AG04449 (cell line): ENCODE measurements around the gene ACTN3.

Experiments used
- CTCF ChIA-PET: fragments of 350-600 bp; formaldehyde crosslinking; extraction: SDS; loops from one replicate; lab custom pipeline; 2021; ENCODE audit warnings: antibody characterized with exemption; lab: Yijun Ruan, JAX
- POLR2A ChIA-PET: fragments of 400-600, 350-600 bp; formaldehyde crosslinking; extraction: SDS; loops from one replicate; lab custom pipeline; 2020; ENCODE audit warnings: antibody characterized with exemption, inconsistent platforms; lab: Yijun Ruan, JAX
- DNase-seq: peaks from one replicate; pipeline ENCODE4 v3.0.0-alpha.2; 2010; ENCODE audit warnings: low read depth, low spot score
- H3K4me3 ChIP-seq: 2 replicates; pipeline ENCODE4 v1.5.1; 2011; ENCODE audit warnings: low read depth, mild to moderate bottlenecking, control low read depth, low read length
- CTCF ChIP-seq: IDR thresholded peaks from one replicate; pipeline ENCODE4 v1.5.1; 2011; ENCODE audit warnings: mild to moderate bottlenecking, moderate library complexity, low read length, control low read depth, inconsistent platforms; ENCODE audit not compliant: insufficient read depth; ENCODE audit errors: missing control alignments

The ACTN3 gene

GRCh38 chr11:66546368-66546965 is at the start of gene ACTN3:
TSS of gene ACTN3 (plus strand) at chr11:66546903. CDS start at chr11:66546938, 35 bp downstream.
- H3K4me3 ChIP-seq: peak within 1 kb of the TSS; percentile 79
- ChIA-PET POLR2A (interaction anchor here (0.6 to 1.9 kb wide), 6 partner anchors 16 to 132 kb away, joined by 3 to 11 read pairs (median 3); partner anchors contain the start of genes BBS1, CTSF and RBM4B), CTCF (interaction anchor here (0.8 to 1.6 kb wide), 6 partner anchors 11 to 149 kb away, joined by 4 to 9 read pairs (median 6); partner anchors contain the start of genes CCDC87, CCS and RBM4B)
- TF ChIP-seq CTCF: no peak
- DNase-seq: no peak

- no peak for TF ChIP-seq CTCF
- ChIA-PET POLR2A (no interaction called here), CTCF (no interaction called here)
- H3K4me3 ChIP-seq: no peak overlapping the region
- DNase-seq: no peak
Observed at GRCh38 chr11:66497206-66497605, 49.5 kb upstream of the ACTN3 start.

GRCh38 chr11:66498506-66498905 is 48.2 kb upstream of the ACTN3 start:
- no peak for TF ChIP-seq CTCF
- no peak overlapping the region for H3K4me3 ChIP-seq
- no peak for DNase-seq
- ChIA-PET CTCF (no interaction called here), POLR2A (no interaction called here)

- ChIA-PET CTCF (no interaction called here), POLR2A (no interaction called here)
- no peak for TF ChIP-seq CTCF
- no peak overlapping the region for H3K4me3 ChIP-seq
- no peak for DNase-seq
Observed at GRCh38 chr11:66505276-66505816, 41.4 kb upstream of the ACTN3 start.

GRCh38 chr11:66509131-66509561 is 37.6 kb upstream of the ACTN3 start:
- ChIA-PET CTCF (interaction anchor here (1.2 kb wide), 1 partner anchor 19 kb away, joined by 4 read pairs; no protein-coding TSS in a partner anchor), POLR2A (interaction anchor here (1.5 kb wide), 1 partner anchor 29 kb away, joined by 6 read pairs; the partner anchor contains the start of gene DPP3)
- DNase-seq: no peak
- no peak for TF ChIP-seq CTCF
- no peak overlapping the region for H3K4me3 ChIP-seq
